Neural progenitor cell (in vitro differentiated cells): ENCODE data around the gene LTC4S. TPM values are rescaled to one million over a fixed set of nuclear protein-coding genes. Genes with fewer than 3 reads are reported as not detected.

Experiments
- DNase-seq: peaks from one replicate; pipeline ENCODE4 v3.0.0-alpha.2; 2016; ENCODE audit warnings: low spot score
- H2AFZ ChIP-seq: fragments of 200-600 bp; sonication (generic); replicated peaks from 2 replicates; pipeline ENCODE4 v1.6.1; 2016; ENCODE audit warnings: antibody characterized with exemption
- H3F3A ChIP-seq: fragments of 200-600 bp; sonication (generic); 2 replicates; pipeline ENCODE4 v1.6.1; 2016; ENCODE audit warnings: antibody characterized with exemption, low read depth
- H3K27ac ChIP-seq: fragments of 200-600 bp; sonication (generic); 2 replicates; pipeline ENCODE4 v1.5.1; 2016; ENCODE audit warnings: mild to moderate bottlenecking
- H3K27me3 ChIP-seq: fragments of 200-600 bp; sonication (generic); 2 replicates; pipeline ENCODE4 v1.6.1; 2016; ENCODE audit warnings: mild to moderate bottlenecking, moderate library complexity
- H3K36me3 ChIP-seq: fragments of 200-600 bp; sonication (generic); 2 replicates; pipeline ENCODE4 v1.5.1; 2016
- H3K4me1 ChIP-seq: fragments of 200-600 bp; sonication (generic); 2 replicates; pipeline ENCODE4 v1.6.1; 2016; ENCODE audit warnings: mixed run types
- H3K4me2 ChIP-seq: fragments of 200-600 bp; sonication (generic); 2 replicates; pipeline ENCODE4 v1.6.1; 2016
- H3K4me3 ChIP-seq: fragments of 200-600 bp; sonication (generic); 2 replicates; pipeline ENCODE4 v1.5.1; 2016
- H3K79me2 ChIP-seq: fragments of 200-600 bp; sonication (generic); 2 replicates; pipeline ENCODE4 v1.6.1; 2016; ENCODE audit warnings: low read depth
- H3K9ac ChIP-seq: fragments of 200-600 bp; sonication (generic); 2 replicates; pipeline ENCODE4 v1.6.1; 2016
- H3K9me3 ChIP-seq: fragments of 200-600 bp; sonication (generic); 2 replicates; pipeline ENCODE4 v1.5.1; 2016; ENCODE audit warnings: low read depth
- H4K20me1 ChIP-seq: fragments of 200-600 bp; sonication (generic); 2 replicates; pipeline ENCODE4 v1.6.1; 2016; ENCODE audit warnings: low read depth
- H3K27ac Mint-ChIP-seq: 3 replicates; pipeline ENCODE4 v1.8.0; 2021; ENCODE audit warnings: mixed read lengths
- H3K27me3 Mint-ChIP-seq: 2 replicates; pipeline ENCODE4 v1.8.0; 2022; ENCODE audit warnings: low read depth, mild to moderate bottlenecking, inconsistent platforms, moderate library complexity, mixed read lengths; ENCODE audit not compliant: insufficient read depth
- H3K36me3 Mint-ChIP-seq: 3 replicates; pipeline ENCODE4 v1.8.0; 2021; ENCODE audit warnings: mixed read lengths
- H3K4me1 Mint-ChIP-seq: 3 replicates; pipeline ENCODE4 v1.8.0; 2021; ENCODE audit warnings: mixed read lengths
- H3K4me3 Mint-ChIP-seq: 3 replicates; pipeline ENCODE4 v1.8.0; 2021; ENCODE audit warnings: mild to moderate bottlenecking, moderate library complexity, mixed read lengths
- H3K9me3 Mint-ChIP-seq: 3 replicates; pipeline ENCODE4 v1.8.0; 2020; ENCODE audit warnings: mixed read lengths
- EZH2 ChIP-seq: fragments of 200-600 bp; sonication (generic); IDR thresholded peaks from 2 replicates; pipeline ENCODE4 v1.6.1; 2017; ENCODE audit warnings: antibody characterized with exemption, mild to moderate bottlenecking, moderate library complexity
- EZH2phosphoT487 ChIP-seq: fragments of 200-600 bp; sonication (generic); IDR thresholded peaks from 2 replicates; pipeline ENCODE4 v1.6.1; 2017; ENCODE audit warnings: antibody characterized with exemption
- total RNA-seq: library from RNA; depleted of rRNA; stranded (reverse); fragments of >200 nt; gene quantifications from 2 replicates; pipeline ENCODE4 v1.2.3, GENCODE V29; 2015; ENCODE audit warnings: low replicate concordance
- TF ChIP-seq, protein P1 (sequence below): fragments of 200-600 bp; sonication (generic); IDR thresholded peaks from 2 replicates; pipeline ENCODE4 v1.5.1; 2017; ENCODE audit warnings: antibody characterized with exemption, mild to moderate bottlenecking

LTC4S gene
- total RNA-seq, 1 donor from 2014 or later, result not detected

DNA sequence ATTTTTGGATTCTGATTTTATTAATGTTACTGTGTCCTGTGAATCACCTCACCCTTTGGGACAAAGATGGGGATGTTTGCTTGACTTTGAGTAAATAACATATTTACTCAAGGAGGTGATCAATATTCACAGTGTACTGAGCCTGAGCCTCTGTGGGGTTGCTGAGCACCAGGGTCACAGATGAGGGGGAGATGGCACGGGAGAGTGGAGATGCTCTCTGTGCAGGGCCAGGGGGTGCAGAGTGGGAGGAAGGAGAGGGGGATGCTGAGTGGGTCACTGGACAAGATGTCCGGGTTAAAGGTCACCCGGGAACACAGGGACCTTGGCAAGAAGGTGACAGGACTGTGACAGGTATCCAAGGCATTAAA, 30.9 kb downstream of the LTC4S start:
- H3K36me3 Mint-ChIP-seq, result peaks cover 36% of the 10 kb centered on the region

DNA sequence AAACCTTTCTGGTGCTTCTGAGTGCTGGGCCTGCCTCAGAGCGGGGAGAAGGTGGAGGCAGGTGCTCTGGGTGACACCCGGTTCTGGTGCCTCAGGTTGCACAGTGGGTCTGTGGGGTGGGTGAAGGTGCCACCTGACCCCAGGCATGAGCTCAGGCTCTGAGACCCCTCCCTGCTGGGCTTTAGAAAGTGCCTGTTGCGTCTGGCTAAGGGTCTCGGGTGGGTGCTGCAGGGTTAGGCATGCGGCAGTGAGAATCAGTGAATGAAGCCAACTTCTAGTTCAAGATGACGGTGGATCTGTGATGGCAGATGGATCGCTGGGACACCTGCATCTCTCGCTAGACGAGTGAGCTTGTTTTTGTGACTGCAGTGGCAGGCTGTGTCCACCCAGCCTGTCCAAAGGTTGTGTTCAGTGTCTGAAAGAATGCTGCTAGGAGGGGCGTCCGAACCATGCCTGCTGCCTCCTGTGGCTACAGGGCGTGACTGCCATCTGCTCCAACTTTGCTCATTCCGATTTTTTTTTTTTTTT, 31.9 kb downstream of the LTC4S start:
- Histone ChIP-seq H2AFZ (no peak overlapping the region), H3K4me3 (no peak overlapping the region), H3K27ac (no peak overlapping the region), H3K79me2 (peaks cover 21% of the 10 kb centered on the region), H3K36me3 (no peaks in the 10 kb centered on the region), H3K4me2 (no peak overlapping the region), H3K27me3 (no peaks in the 10 kb centered on the region), H3K4me1 (peaks cover 11% of the 10 kb centered on the region), H3K9ac (no peak overlapping the region), H4K20me1 (peaks cover 30% of the 10 kb centered on the region), H3F3A (no peaks in the 10 kb centered on the region), H3K9me3 (no peaks in the 10 kb centered on the region)
- Mint-ChIP-seq H3K4me3 (no peak overlapping the region), H3K36me3 (peaks cover 45% of the 10 kb centered on the region), H3K9me3 (peaks cover 10% of the 10 kb centered on the region), H3K4me1 (peaks cover 21% of the 10 kb centered on the region), H3K27me3 (peaks cover 7% of the 10 kb centered on the region), H3K27ac (no peak overlapping the region)
- DNase-seq, result no peak
- TF ChIP-seq, protein P1, sequence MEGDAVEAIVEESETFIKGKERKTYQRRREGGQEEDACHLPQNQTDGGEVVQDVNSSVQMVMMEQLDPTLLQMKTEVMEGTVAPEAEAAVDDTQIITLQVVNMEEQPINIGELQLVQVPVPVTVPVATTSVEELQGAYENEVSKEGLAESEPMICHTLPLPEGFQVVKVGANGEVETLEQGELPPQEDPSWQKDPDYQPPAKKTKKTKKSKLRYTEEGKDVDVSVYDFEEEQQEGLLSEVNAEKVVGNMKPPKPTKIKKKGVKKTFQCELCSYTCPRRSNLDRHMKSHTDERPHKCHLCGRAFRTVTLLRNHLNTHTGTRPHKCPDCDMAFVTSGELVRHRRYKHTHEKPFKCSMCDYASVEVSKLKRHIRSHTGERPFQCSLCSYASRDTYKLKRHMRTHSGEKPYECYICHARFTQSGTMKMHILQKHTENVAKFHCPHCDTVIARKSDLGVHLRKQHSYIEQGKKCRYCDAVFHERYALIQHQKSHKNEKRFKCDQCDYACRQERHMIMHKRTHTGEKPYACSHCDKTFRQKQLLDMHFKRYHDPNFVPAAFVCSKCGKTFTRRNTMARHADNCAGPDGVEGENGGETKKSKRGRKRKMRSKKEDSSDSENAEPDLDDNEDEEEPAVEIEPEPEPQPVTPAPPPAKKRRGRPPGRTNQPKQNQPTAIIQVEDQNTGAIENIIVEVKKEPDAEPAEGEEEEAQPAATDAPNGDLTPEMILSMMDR, result no peak
- TF ChIP-seq EZH2phosphoT487 (no peak), EZH2 (no peak)

More for the DNA sequence above, 30.9 kb downstream of the LTC4S start:
- TF ChIP-seq, protein P1, result no peak
- TF ChIP-seq EZH2phosphoT487 (no peak), EZH2 (no peak)
- Histone ChIP-seq H3K27ac (no peak overlapping the region), H3K9ac (no peak overlapping the region), H2AFZ (no peak overlapping the region), H3K27me3 (no peaks in the 10 kb centered on the region), H3K4me1 (peaks cover 14% of the 10 kb centered on the region), H3K4me2 (no peak overlapping the region), H3F3A (peaks cover 8% of the 10 kb centered on the region), H3K9me3 (no peaks in the 10 kb centered on the region), H3K4me3 (no peak overlapping the region), H3K79me2 (peaks cover 21% of the 10 kb centered on the region), H3K36me3 (no peaks in the 10 kb centered on the region), H4K20me1 (peaks cover 30% of the 10 kb centered on the region)
- no peak for DNase-seq
- Mint-ChIP-seq H3K27me3 (peaks cover 5% of the 10 kb centered on the region), H3K9me3 (peaks cover 6% of the 10 kb centered on the region), H3K4me1 (peaks cover 27% of the 10 kb centered on the region), H3K4me3 (peak overlapping the region; percentile 55), H3K27ac (no peak overlapping the region)

DNA sequence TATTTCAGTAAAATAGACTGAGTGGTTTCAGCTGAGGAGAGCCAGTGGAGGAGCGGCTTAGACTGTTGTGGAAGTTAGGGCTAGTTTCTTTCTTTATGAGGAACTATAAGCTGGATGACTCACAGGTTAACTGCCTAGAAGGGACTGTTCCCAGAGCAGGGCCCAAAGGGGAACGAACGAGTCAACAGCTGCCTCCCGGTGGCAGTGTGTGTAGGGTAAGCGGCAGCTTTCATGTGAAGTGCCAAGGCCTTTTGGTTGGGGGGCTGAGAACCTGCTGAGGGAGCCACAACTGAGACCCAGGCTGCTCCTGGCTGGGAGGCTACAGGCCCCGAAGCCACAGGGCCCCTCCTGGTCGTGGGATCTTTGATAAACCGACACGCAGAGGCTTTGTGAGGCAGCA, 33.9 kb downstream of the LTC4S start:
- Mint-ChIP-seq H3K27ac (no peak overlapping the region), H3K36me3 (peaks cover 55% of the 10 kb centered on the region), H3K4me1 (peaks cover 8% of the 10 kb centered on the region), H3K4me3 (no peak overlapping the region), H3K27me3 (peaks cover 11% of the 10 kb centered on the region), H3K9me3 (peaks cover 14% of the 10 kb centered on the region)
- H3F3A ChIP-seq, result no peaks in the 10 kb centered on the region
- H3K27me3 ChIP-seq, result no peaks in the 10 kb centered on the region
- TF ChIP-seq EZH2phosphoT487, result no peak
- TF ChIP-seq, protein P1, result no peak
- TF ChIP-seq EZH2, result no peak
- peaks cover 14% of the 10 kb centered on the region for H4K20me1 ChIP-seq
- H2AFZ ChIP-seq, result no peak overlapping the region
- peaks cover 2% of the 10 kb centered on the region for H3K4me1 ChIP-seq
- no peaks in the 10 kb centered on the region for H3K36me3 ChIP-seq
- H3K79me2 ChIP-seq, result peaks cover 4% of the 10 kb centered on the region
- H3K27ac ChIP-seq, result no peak overlapping the region
- H3K4me2 ChIP-seq, result no peak overlapping the region
- no peak for DNase-seq
- no peaks in the 10 kb centered on the region for H3K9me3 ChIP-seq
- no peak overlapping the region for H3K9ac ChIP-seq
- no peak overlapping the region for H3K4me3 ChIP-seq
